ENCODE data around the gene ZIC5.

Gene ZIC5

DNA sequence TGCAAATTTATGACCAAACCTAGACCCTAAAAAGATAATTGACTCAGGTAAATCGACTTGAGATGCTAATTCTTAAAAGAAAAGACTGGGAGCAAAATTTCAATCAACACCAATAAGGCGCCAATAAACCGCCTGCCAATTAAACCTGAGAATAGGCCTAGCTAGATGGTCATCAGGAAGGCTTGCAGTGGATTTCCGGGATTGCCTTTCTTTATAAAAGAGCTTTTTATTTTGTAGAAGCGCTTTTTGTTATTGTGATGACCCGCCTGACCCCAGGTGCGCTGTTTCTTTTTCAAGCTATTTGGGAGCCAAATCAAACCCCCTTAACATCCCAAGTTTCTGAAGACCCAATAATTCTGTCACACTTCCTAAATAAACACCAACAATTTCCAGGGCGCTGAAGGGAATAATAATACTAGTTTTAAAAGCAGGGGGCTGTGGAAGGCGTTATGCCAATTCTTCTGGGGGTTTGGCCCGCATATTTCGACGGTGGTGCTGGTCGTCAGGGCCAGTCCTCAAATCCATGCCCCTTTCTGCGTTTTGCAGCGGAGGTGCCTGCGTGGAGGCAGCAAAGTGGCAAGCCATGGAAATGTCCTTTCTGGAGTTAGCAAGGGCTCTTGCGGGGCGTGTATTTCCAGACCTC is 2.9 kb upstream of the ZIC5 start:
- no peaks in the 10 kb centered on the region for H3K36me3 ChIP-seq (ENCODE audit: insufficient read depth, low read length)
- no peaks in the 10 kb centered on the region for H3F3A ChIP-seq (ENCODE audit: low read depth)
- TF ChIP-seq EZH2phosphoT487 (IDR thresholded peaks at IDR 0.05; ENCODE audit: borderline replicate concordance): no peak
- TF ChIP-seq, protein P1, sequence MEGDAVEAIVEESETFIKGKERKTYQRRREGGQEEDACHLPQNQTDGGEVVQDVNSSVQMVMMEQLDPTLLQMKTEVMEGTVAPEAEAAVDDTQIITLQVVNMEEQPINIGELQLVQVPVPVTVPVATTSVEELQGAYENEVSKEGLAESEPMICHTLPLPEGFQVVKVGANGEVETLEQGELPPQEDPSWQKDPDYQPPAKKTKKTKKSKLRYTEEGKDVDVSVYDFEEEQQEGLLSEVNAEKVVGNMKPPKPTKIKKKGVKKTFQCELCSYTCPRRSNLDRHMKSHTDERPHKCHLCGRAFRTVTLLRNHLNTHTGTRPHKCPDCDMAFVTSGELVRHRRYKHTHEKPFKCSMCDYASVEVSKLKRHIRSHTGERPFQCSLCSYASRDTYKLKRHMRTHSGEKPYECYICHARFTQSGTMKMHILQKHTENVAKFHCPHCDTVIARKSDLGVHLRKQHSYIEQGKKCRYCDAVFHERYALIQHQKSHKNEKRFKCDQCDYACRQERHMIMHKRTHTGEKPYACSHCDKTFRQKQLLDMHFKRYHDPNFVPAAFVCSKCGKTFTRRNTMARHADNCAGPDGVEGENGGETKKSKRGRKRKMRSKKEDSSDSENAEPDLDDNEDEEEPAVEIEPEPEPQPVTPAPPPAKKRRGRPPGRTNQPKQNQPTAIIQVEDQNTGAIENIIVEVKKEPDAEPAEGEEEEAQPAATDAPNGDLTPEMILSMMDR (conservative IDR thresholded peaks at IDR 0.05; ENCODE audit: low read length): no peak
- H3K9me3 ChIP-seq (ENCODE audit: insufficient read depth, low read depth, low read length): no peaks in the 10 kb centered on the region
- no peaks in the 10 kb centered on the region for H3K9me2 ChIP-seq (replicated peaks; ENCODE audit: low read depth, low read length)
- H3K4me1 ChIP-seq (ENCODE audit: insufficient read depth, low read length, poor library complexity, severe bottlenecking): peaks cover 12% of the 10 kb centered on the region
- H3K27me3 ChIP-seq (ENCODE audit: insufficient read depth, low read length, poor library complexity, severe bottlenecking): no peaks in the 10 kb centered on the region
- no peak overlapping the region for H3K4me2 ChIP-seq (ENCODE audit: low read depth, low read length, poor library complexity, severe bottlenecking)
- no peak overlapping the region for H3K9ac ChIP-seq (ENCODE audit: low read depth, low read length, poor library complexity, severe bottlenecking)
- H3K4me3 ChIP-seq (ENCODE audit: low read length, poor library complexity, severe bottlenecking): no peak overlapping the region
- no peaks in the 10 kb centered on the region for H4K20me1 ChIP-seq (ENCODE audit: insufficient read depth, low read length, poor library complexity, severe bottlenecking)
- no peak overlapping the region for H2AFZ ChIP-seq (ENCODE audit: low read length)
- no peaks in the 10 kb centered on the region for H3K79me2 ChIP-seq (ENCODE audit: insufficient read depth, low read length)

DNA sequence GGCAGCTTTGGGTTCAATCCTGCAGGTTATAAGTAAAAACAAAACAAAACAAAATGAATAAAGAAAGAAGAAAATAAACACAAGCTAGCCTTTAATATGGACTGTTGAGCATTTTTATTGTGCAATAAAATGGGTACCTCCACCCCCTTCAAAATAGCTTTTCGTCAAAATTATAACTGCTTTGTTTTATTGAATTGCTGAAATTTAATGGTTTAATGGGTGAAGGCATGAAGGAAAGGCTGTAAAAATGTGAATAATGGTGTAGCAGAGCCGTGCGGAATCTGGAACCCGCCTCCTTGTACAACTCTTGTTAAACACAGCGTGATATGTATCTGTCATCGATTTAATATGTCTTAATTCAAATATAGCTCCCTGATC is 2.2 kb upstream of the ZIC5 start:
- Histone ChIP-seq H3K4me3 (ENCODE audit: low read length, poor library complexity, severe bottlenecking) (no peak overlapping the region), H3F3A (ENCODE audit: low read depth) (no peaks in the 10 kb centered on the region)

DNA sequence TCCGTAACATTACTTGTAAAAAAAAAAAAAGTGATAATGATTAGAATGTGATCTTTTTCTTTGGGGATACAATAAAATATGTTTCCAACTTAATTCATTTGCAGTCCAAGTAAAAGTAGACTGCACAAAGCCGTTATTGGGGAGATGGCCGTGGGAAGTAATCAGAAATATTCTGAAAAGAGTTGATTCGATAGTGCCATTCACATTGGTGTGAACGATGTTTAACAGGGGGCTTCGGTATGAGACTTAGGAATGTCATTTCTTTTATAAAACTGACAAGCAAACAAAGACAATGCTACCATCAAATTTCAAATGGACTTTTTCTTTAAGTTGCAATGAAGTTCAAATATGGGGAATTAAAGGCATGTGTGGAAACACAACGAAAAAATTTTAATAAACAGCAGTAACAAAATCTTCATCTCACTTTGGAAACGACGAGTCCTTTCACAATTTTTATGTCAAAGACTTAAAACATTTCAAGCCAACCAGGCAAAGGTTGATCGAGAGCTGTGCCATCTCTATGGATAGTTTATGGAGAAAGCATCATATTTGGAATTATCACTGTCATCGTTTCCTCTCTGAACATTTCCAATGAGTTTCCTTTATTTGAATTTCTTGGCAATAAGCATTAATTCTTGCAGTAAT is 1.7 kb upstream of the ZIC5 start:
- Histone ChIP-seq H4K20me1 (ENCODE audit: insufficient read depth, low read length, poor library complexity, severe bottlenecking) (no peaks in the 10 kb centered on the region), H3K4me3 (ENCODE audit: low read length, poor library complexity, severe bottlenecking) (no peak overlapping the region), H3K9ac (ENCODE audit: low read depth, low read length, poor library complexity, severe bottlenecking) (no peak overlapping the region), H3K36me3 (ENCODE audit: insufficient read depth, low read length) (no peaks in the 10 kb centered on the region), H3F3A (ENCODE audit: low read depth) (no peaks in the 10 kb centered on the region), H3K79me2 (ENCODE audit: insufficient read depth, low read length) (no peaks in the 10 kb centered on the region), H3K4me2 (ENCODE audit: low read depth, low read length, poor library complexity, severe bottlenecking) (no peak overlapping the region), H2AFZ (ENCODE audit: low read length) (no peak overlapping the region), H3K9me3 (ENCODE audit: insufficient read depth, low read depth, low read length) (no peaks in the 10 kb centered on the region), H3K27me3 (ENCODE audit: insufficient read depth, low read length, poor library complexity, severe bottlenecking) (no peaks in the 10 kb centered on the region), H3K4me1 (ENCODE audit: insufficient read depth, low read length, poor library complexity, severe bottlenecking) (peaks cover 6% of the 10 kb centered on the region), H3K9me2 (replicated peaks; ENCODE audit: low read depth, low read length) (no peaks in the 10 kb centered on the region)
- TF ChIP-seq, protein P1 (conservative IDR thresholded peaks at IDR 0.05; ENCODE audit: low read length): no peak
- no peak for TF ChIP-seq EZH2phosphoT487 (IDR thresholded peaks at IDR 0.05; ENCODE audit: borderline replicate concordance)

More for the DNA sequence above, 2.2 kb upstream of the ZIC5 start:
- TF ChIP-seq, protein P1 (conservative IDR thresholded peaks at IDR 0.05; ENCODE audit: low read length): no peak
- TF ChIP-seq EZH2phosphoT487 (IDR thresholded peaks at IDR 0.05; ENCODE audit: borderline replicate concordance): no peak
- no peaks in the 10 kb centered on the region for H3K79me2 ChIP-seq (ENCODE audit: insufficient read depth, low read length)
- no peaks in the 10 kb centered on the region for H3K9me3 ChIP-seq (ENCODE audit: insufficient read depth, low read depth, low read length)
- no peak overlapping the region for H3K9ac ChIP-seq (ENCODE audit: low read depth, low read length, poor library complexity, severe bottlenecking)
- no peaks in the 10 kb centered on the region for H3K36me3 ChIP-seq (ENCODE audit: insufficient read depth, low read length)
- no peaks in the 10 kb centered on the region for H3K27me3 ChIP-seq (ENCODE audit: insufficient read depth, low read length, poor library complexity, severe bottlenecking)
- H3K4me1 ChIP-seq (ENCODE audit: insufficient read depth, low read length, poor library complexity, severe bottlenecking): peaks cover 11% of the 10 kb centered on the region
- H4K20me1 ChIP-seq (ENCODE audit: insufficient read depth, low read length, poor library complexity, severe bottlenecking): no peaks in the 10 kb centered on the region
- no peak overlapping the region for H3K4me2 ChIP-seq (ENCODE audit: low read depth, low read length, poor library complexity, severe bottlenecking)
- H3K9me2 ChIP-seq (replicated peaks; ENCODE audit: low read depth, low read length): no peaks in the 10 kb centered on the region
- no peak overlapping the region for H2AFZ ChIP-seq (ENCODE audit: low read length)

Measured in Loucy (cell line).